ENCODE measurements around the gene TM6SF1. TPM values are rescaled to one million over a fixed set of nuclear protein-coding genes. Genes with fewer than 3 reads are reported as not detected.

The TM6SF1 gene
- total RNA-seq, 2 donors from 2014 or later, result 1.2 to 1.9 TPM

GRCh38 chr15:83115831-83116565 is 8.6 kb downstream of the TM6SF1 start:
- no peaks in the 10 kb centered on the region for H3K4me1 ChIP-seq (ENCODE audit: control insufficient read depth, insufficient read depth, low read length)
- no peaks in the 10 kb centered on the region for H3K36me3 Mint-ChIP-seq (ENCODE audit: low read depth)
- H3K27ac ChIP-seq (ENCODE audit: low read depth, low read length), result no peak overlapping the region
- H3K4me3 ChIP-seq (ENCODE audit: low read length), result no peak overlapping the region
- H3K4me1 Mint-ChIP-seq, result no peaks in the 10 kb centered on the region
- no peaks in the 10 kb centered on the region for H3K27me3 ChIP-seq (ENCODE audit: control insufficient read depth, insufficient read depth, low read length, poor library complexity, severe bottlenecking)
- 94 to 99% methylated on average over 4 to 9 of the region's 11 CpGs for WGBS, 2 experiments (ENCODE audit: insufficient coverage in 1 of 2, insufficient read length in 1 of 2)
- no peak overlapping the region for H3K27ac Mint-ChIP-seq
- no peak overlapping the region for H3K4me3 Mint-ChIP-seq
- no peak for DNase-seq
- TF ChIP-seq, protein P1, sequence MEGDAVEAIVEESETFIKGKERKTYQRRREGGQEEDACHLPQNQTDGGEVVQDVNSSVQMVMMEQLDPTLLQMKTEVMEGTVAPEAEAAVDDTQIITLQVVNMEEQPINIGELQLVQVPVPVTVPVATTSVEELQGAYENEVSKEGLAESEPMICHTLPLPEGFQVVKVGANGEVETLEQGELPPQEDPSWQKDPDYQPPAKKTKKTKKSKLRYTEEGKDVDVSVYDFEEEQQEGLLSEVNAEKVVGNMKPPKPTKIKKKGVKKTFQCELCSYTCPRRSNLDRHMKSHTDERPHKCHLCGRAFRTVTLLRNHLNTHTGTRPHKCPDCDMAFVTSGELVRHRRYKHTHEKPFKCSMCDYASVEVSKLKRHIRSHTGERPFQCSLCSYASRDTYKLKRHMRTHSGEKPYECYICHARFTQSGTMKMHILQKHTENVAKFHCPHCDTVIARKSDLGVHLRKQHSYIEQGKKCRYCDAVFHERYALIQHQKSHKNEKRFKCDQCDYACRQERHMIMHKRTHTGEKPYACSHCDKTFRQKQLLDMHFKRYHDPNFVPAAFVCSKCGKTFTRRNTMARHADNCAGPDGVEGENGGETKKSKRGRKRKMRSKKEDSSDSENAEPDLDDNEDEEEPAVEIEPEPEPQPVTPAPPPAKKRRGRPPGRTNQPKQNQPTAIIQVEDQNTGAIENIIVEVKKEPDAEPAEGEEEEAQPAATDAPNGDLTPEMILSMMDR (conservative IDR thresholded peaks at IDR 0.05), result no peak
- no peaks in the 10 kb centered on the region for H3K9me3 ChIP-seq (ENCODE audit: control insufficient read depth, low read length)
- H3K9me3 Mint-ChIP-seq, result no peaks in the 10 kb centered on the region
- H3K9ac ChIP-seq (ENCODE audit: extremely low read depth, low read length, poor library complexity, severe bottlenecking), result no peak overlapping the region
- peaks cover 2% of the 10 kb centered on the region for H3K27me3 Mint-ChIP-seq (ENCODE audit: insufficient read depth)
- no peaks in the 10 kb centered on the region for H3K36me3 ChIP-seq (ENCODE audit: control insufficient read depth, insufficient read depth, low read length)

GRCh38 chr15:83118291-83118827 is 10.9 kb downstream of the TM6SF1 start:
- Histone ChIP-seq H3K27me3 (ENCODE audit: control insufficient read depth, insufficient read depth, low read length, poor library complexity, severe bottlenecking) (no peaks in the 10 kb centered on the region), H3K36me3 (ENCODE audit: control insufficient read depth, insufficient read depth, low read length) (no peaks in the 10 kb centered on the region), H3K9me3 (ENCODE audit: control insufficient read depth, low read length) (no peaks in the 10 kb centered on the region), H3K4me3 (ENCODE audit: low read length) (no peak overlapping the region), H3K27ac (ENCODE audit: low read depth, low read length) (no peak overlapping the region), H3K9ac (ENCODE audit: extremely low read depth, low read length, poor library complexity, severe bottlenecking) (no peak overlapping the region), H3K4me1 (ENCODE audit: control insufficient read depth, insufficient read depth, low read length) (no peaks in the 10 kb centered on the region)
- Mint-ChIP-seq H3K27me3 (ENCODE audit: insufficient read depth) (no peaks in the 10 kb centered on the region), H3K4me1 (no peaks in the 10 kb centered on the region), H3K4me3 (no peak overlapping the region), H3K27ac (no peak overlapping the region), H3K36me3 (ENCODE audit: low read depth) (no peaks in the 10 kb centered on the region), H3K9me3 (no peaks in the 10 kb centered on the region)
- TF ChIP-seq, protein P1 (conservative IDR thresholded peaks at IDR 0.05), result peak; percentile 17
- DNase-seq, result no peak
- 85 to 90% methylated on average over 4 to 6 of the region's 6 CpGs for WGBS, 2 experiments (ENCODE audit: insufficient coverage in 1 of 2, insufficient read length in 1 of 2)

DNA sequence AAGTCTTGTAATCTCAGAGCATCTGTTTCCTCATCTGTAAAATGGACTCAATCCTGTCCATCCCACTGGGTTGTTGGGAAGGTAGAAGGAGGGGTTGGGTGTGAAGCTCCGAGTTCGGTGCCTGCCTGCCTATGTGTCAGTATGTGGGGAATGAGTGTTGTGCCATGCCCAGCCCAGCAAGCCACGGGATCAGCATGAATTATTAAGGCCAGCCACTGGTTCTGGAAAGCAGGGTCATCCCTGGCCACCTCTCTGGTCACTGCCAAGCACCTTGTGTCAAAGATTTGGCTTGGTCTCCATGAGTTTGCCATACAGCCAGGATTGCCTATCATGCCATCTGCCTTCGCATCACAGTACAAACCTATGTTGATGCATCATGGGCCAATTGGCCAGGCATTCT is 11.5 kb downstream of the TM6SF1 start:
- Mint-ChIP-seq H3K27ac (no peak overlapping the region), H3K27me3 (ENCODE audit: insufficient read depth) (no peaks in the 10 kb centered on the region), H3K36me3 (ENCODE audit: low read depth) (no peaks in the 10 kb centered on the region), H3K9me3 (no peaks in the 10 kb centered on the region), H3K4me1 (no peaks in the 10 kb centered on the region), H3K4me3 (no peak overlapping the region)
- no peaks in the 10 kb centered on the region for H3K27me3 ChIP-seq (ENCODE audit: control insufficient read depth, insufficient read depth, low read length, poor library complexity, severe bottlenecking)
- H3K4me3 ChIP-seq (ENCODE audit: low read length), result no peak overlapping the region
- TF ChIP-seq, protein P1 (conservative IDR thresholded peaks at IDR 0.05), result no peak
- no peak overlapping the region for H3K27ac ChIP-seq (ENCODE audit: low read depth, low read length)
- 80 to 91% methylated on average over 2 to 4 of the region's 4 CpGs for WGBS, 2 experiments (ENCODE audit: insufficient coverage in 1 of 2, insufficient read length in 1 of 2)
- no peak overlapping the region for H3K9ac ChIP-seq (ENCODE audit: extremely low read depth, low read length, poor library complexity, severe bottlenecking)
- H3K4me1 ChIP-seq (ENCODE audit: control insufficient read depth, insufficient read depth, low read length), result no peaks in the 10 kb centered on the region
- H3K9me3 ChIP-seq (ENCODE audit: control insufficient read depth, low read length), result no peaks in the 10 kb centered on the region
- no peak for DNase-seq
- no peaks in the 10 kb centered on the region for H3K36me3 ChIP-seq (ENCODE audit: control insufficient read depth, insufficient read depth, low read length)
